ENCODE data around the gene SLC5A4. TPM values are rescaled to one million over a fixed set of nuclear protein-coding genes. Genes with fewer than 3 reads are reported as not detected.
"Not testable (repeated sequence)": the region's sequence is repeated elsewhere in the genome, so short reads cannot be mapped to it uniquely, and the experiment has no call there.

SLC5A4 gene
- total RNA-seq, 3 donors from 2014 or later (not counting 1 experiment from before 2014, with no cell fraction given), result not detected

GRCh38 chr22:32265882-32266767 lies 11.0 kb upstream of the SLC5A4 start:
- ATAC-seq (peak; percentile 54 to 81 (median 60)), DNase-seq (peak; percentile 39 to 82)
- H3K4me3 ChIP-seq (ENCODE audit: low read length), result no peak overlapping the region
- no peaks in the 10 kb centered on the region for H3K36me3 Mint-ChIP-seq
- H3K27ac Mint-ChIP-seq, result no peak overlapping the region
- intact Hi-C loops (cut with micrococcal nuclease), result loop anchor here (2.0 to 5.0 kb wide), 2 partner anchors 295 to 599 kb away; no protein-coding TSS in a partner anchor
- peaks cover 0 to 6% of the 10 kb centered on the region in 2 donors for H3K27me3 Mint-ChIP-seq (ENCODE audit: low read depth in 2 of 2)
- peak; percentile 87 for TF ChIP-seq CTCF (IDR thresholded peaks at IDR 0.05)
- H3K9me3 ChIP-seq (ENCODE audit: control insufficient read depth, insufficient read depth, low read length), result no peaks in the 10 kb centered on the region
- H3K4me1 Mint-ChIP-seq, result peaks cover 6 to 8% of the 10 kb centered on the region in 2 donors
- no peaks in the 10 kb centered on the region for H3K36me3 ChIP-seq (ENCODE audit: control insufficient read depth, insufficient read depth, low read length)
- H3K9me3 Mint-ChIP-seq, result no peaks in the 10 kb centered on the region
- H3K27ac ChIP-seq (ENCODE audit: low read length), result no peak overlapping the region
- H3K4me3 Mint-ChIP-seq, result no peak overlapping the region
- 23% methylated on average over 6 of the region's 10 CpGs for WGBS (ENCODE audit: insufficient coverage)
- peaks cover 3% of the 10 kb centered on the region for H3K4me1 ChIP-seq (ENCODE audit: control insufficient read depth, insufficient read depth, low read length)
- H3K27me3 ChIP-seq (ENCODE audit: control insufficient read depth, insufficient read depth, low read length), result no peaks in the 10 kb centered on the region

- H3K4me3 Mint-ChIP-seq; DNase-seq; ATAC-seq; H3K36me3 ChIP-seq (ENCODE audit: control insufficient read depth, insufficient read depth, low read length); H3K27ac ChIP-seq (ENCODE audit: low read length); H3K4me1 Mint-ChIP-seq; H3K9me3 ChIP-seq (ENCODE audit: control insufficient read depth, insufficient read depth, low read length); H3K4me3 ChIP-seq (ENCODE audit: low read length); H3K4me1 ChIP-seq (ENCODE audit: control insufficient read depth, insufficient read depth, low read length); H3K27me3 ChIP-seq (ENCODE audit: control insufficient read depth, insufficient read depth, low read length); intact Hi-C loops (cut with micrococcal nuclease); H3K36me3 Mint-ChIP-seq; H3K27ac Mint-ChIP-seq; H3K9me3 Mint-ChIP-seq: not testable (repeated sequence)
- 100% methylated on average over 2 of the region's 4 CpGs for WGBS (ENCODE audit: insufficient coverage)
- H3K27me3 Mint-ChIP-seq (ENCODE audit: low read depth in 2 of 2), result peaks cover 16 to 23% of the 10 kb centered on the region in 2 donors
Observed at GRCh38 chr22:32263678-32264077, 8.5 kb upstream of the SLC5A4 start.

GRCh38 chr22:32261306-32261705 lies 6.2 kb upstream of the SLC5A4 start:
- H3K4me3 Mint-ChIP-seq, result no peak overlapping the region
- peaks cover 23 to 26% of the 10 kb centered on the region in 2 donors for H3K27me3 Mint-ChIP-seq (ENCODE audit: low read depth in 2 of 2)
- H3K4me1 Mint-ChIP-seq, result peaks cover 6 to 8% of the 10 kb centered on the region in 2 donors
- intact Hi-C loops (cut with micrococcal nuclease), result no loop called here
- no peaks in the 10 kb centered on the region for H3K9me3 Mint-ChIP-seq
- no peaks in the 10 kb centered on the region for H3K36me3 ChIP-seq (ENCODE audit: control insufficient read depth, insufficient read depth, low read length)
- WGBS (ENCODE audit: insufficient coverage), result 71% methylated on average over 4 of the region's 4 CpGs
- no peak for TF ChIP-seq CTCF (IDR thresholded peaks at IDR 0.05)
- peaks cover 5% of the 10 kb centered on the region for H3K27me3 ChIP-seq (ENCODE audit: control insufficient read depth, insufficient read depth, low read length)
- no peaks in the 10 kb centered on the region for H3K36me3 Mint-ChIP-seq
- DNase-seq, result no peak
- no peaks in the 10 kb centered on the region for H3K9me3 ChIP-seq (ENCODE audit: control insufficient read depth, insufficient read depth, low read length)
- H3K4me1 ChIP-seq (ENCODE audit: control insufficient read depth, insufficient read depth, low read length), result peaks cover 3% of the 10 kb centered on the region
- no peak for ATAC-seq
- H3K27ac ChIP-seq (ENCODE audit: low read length), result no peak overlapping the region
- no peak overlapping the region for H3K27ac Mint-ChIP-seq
- no peak overlapping the region for H3K4me3 ChIP-seq (ENCODE audit: low read length)

- DNase-seq (no peak), ATAC-seq (no peak)
- no peak for TF ChIP-seq CTCF (IDR thresholded peaks at IDR 0.05)
- no peaks in the 10 kb centered on the region for H3K9me3 Mint-ChIP-seq
- H3K27ac Mint-ChIP-seq, result no peak overlapping the region
- H3K27me3 Mint-ChIP-seq (ENCODE audit: low read depth in 2 of 2), result peaks cover 29 to 34% of the 10 kb centered on the region in 2 donors
- intact Hi-C loops (cut with micrococcal nuclease), result no loop called here
- H3K4me3 Mint-ChIP-seq, result no peak overlapping the region
- no peaks in the 10 kb centered on the region for H3K9me3 ChIP-seq (ENCODE audit: control insufficient read depth, insufficient read depth, low read length)
- no peak overlapping the region for H3K27ac ChIP-seq (ENCODE audit: low read length)
- H3K4me1 ChIP-seq (ENCODE audit: control insufficient read depth, insufficient read depth, low read length), result no peaks in the 10 kb centered on the region
- 89% methylated on average over 2 of the region's 2 CpGs for WGBS (ENCODE audit: insufficient coverage)
- H3K4me1 Mint-ChIP-seq, result peaks cover 7 to 9% of the 10 kb centered on the region in 2 donors
- H3K27me3 ChIP-seq (ENCODE audit: control insufficient read depth, insufficient read depth, low read length), result peaks cover 5% of the 10 kb centered on the region
- H3K4me3 ChIP-seq (ENCODE audit: low read length), result no peak overlapping the region
- H3K36me3 Mint-ChIP-seq, result no peaks in the 10 kb centered on the region
- no peaks in the 10 kb centered on the region for H3K36me3 ChIP-seq (ENCODE audit: control insufficient read depth, insufficient read depth, low read length)
Observed at GRCh38 chr22:32258791-32259190, 3.6 kb upstream of the SLC5A4 start.

Measured in natural killer cell (primary cell).